AML-193 (cell line): ENCODE measurements around the gene FGF23.
"Not testable (repeated sequence)": the region's sequence is repeated elsewhere in the genome, so short reads cannot be mapped to it uniquely, and the experiment has no call there.

Experiments used
- DNase-seq, 2 experiments: peaks; one replicate each; lab custom pipeline; 2025; lab: John Stamatoyannopoulos, UW

The FGF23 gene

DNA sequence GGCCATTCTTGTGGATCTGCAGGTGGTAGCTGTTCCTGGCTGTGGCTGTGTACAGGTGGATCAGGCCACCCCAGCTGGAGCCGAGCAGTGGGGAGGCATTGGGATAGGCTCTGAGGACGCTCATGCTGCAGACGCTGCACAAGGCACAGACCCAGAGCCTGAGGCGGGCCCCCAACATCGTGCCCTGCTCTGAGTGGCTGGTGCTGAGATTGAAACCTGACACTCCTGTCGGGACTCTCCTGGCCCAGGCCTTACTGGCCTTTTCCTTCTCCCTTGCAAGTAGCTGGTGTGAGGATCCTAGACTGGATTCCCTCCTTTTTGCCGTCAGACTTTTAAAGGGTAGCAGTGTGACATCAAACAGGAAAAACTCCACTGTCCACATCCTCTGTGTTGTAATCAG lies at the start of gene FGF23:
TSS of gene FGF23 (minus strand) at position 308 of the 400 bp plus-strand sequence. CDS start at position 178, 130 bp downstream.
- DNase-seq = no peak

DNA sequence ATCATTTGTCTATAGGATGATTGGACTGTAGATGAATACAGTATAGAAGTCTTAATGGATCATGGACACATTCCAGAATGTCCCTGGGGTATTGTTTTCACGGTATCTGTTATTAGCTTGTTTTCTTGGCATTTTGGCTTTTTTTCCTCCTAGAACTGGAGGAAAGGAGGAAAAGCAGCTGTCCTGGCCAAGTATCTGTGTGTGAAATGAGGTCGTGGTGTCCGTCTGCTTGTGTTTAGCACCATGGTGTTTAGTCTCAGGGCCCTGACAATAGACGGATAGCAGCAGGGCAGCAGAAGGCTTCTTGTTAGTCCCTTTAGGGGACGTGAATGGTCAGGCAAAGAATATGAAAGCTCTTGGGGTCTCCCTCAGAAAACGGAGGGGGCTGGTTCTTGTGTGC lies 44.9 kb upstream of the FGF23 start:
- no peak for DNase-seq

GRCh38 chr12:4423528-4424195 lies 44.1 kb upstream of the FGF23 start:
- no peak for DNase-seq

- DNase-seq = no peak
Measured at GRCh38 chr12:4422985-4423384, 43.5 kb upstream of the FGF23 start.

- peak; percentile 28 to 47 for DNase-seq
Measured at GRCh38 chr12:4421590-4422031, 42.1 kb upstream of the FGF23 start.

- no peak for DNase-seq
Measured at GRCh38 chr12:4420138-4420670, 40.7 kb upstream of the FGF23 start.

- no peak for DNase-seq
Measured at GRCh38 chr12:4418913-4419312, 39.4 kb upstream of the FGF23 start.

DNA sequence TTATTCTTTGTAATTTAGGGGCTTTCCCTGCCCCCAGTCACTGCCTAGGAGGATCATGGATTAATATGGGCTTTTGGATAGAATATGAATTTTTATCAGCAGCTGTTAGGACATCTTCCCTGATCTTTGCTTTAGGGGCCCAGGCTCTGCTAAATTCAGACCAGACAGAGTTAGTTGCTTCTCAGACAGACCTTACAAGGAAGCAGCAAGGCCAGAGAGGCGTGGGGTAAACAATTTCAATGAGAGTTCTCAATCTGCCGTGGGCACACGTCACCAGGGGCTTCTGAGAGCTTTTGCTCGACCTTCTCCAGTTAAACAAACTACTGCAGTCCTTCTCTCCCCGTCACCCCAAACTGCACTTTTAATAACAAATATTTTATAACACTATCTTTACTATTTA lies 38.4 kb upstream of the FGF23 start:
- DNase-seq = no peak

DNA sequence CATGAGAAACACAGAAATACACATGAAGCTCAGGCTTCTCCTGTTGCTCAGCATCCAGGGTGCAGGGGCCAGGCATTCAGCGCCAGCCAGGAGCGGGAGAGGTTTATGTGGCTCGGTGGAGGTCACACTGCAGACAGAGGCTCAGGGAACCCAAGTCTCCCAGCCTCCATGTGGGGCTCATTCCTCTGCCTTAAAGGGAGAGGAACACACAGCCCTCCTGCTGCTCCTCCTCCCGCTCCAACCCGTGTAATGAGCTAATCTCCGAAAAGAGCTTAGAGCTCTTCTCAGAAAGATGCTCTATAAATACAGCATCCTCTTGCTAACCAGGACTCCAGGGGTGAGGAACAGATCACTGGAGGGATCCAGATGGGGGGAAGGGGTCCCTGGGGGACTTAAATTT lies 37.9 kb upstream of the FGF23 start:
- no peak for DNase-seq

DNA sequence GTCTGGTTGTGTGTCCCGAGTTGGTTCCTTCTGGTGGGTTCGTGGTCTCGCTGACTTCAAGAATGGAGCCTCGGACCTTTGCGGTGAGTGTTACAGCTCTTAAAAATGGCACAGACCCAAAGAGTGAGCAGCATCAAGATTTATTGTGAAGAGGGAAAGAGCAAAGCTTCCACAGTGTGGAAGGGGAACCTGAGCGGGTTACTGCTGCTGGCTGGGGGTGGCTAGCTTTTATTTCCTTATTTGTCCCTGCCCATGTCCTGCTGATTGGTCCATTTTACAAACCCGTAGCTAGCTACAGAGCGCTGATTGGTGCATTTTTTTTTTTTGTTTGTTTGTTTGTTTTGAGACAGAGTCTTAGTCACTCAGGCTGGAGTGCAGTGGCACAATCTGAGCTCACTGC lies 36.8 kb upstream of the FGF23 start:
- no peak for DNase-seq

- DNase-seq = no peak
Measured at GRCh38 chr12:4412465-4412864, 33.0 kb upstream of the FGF23 start.

DNA sequence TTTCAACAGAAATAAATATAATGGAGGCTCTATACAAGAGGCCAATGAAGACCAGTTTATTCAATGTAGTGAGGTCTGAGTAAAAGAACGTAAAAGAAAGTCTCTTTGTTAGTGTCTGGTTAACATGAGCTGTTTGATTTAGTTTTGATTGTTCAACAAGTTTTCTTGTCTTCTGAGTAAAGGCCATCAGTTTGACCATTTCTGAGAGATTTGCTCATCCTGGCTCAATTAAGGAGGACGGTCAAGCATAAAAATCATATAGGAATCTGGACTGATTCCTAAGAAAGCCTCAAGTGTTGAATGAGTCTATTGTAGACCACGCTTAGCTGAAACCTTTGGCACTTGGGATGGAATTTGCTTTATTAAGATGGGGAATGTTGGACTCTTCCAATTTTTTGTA lies 32.5 kb upstream of the FGF23 start:
- DNase-seq = no peak

- no peak for DNase-seq
Measured at GRCh38 chr12:4407136-4407535, 27.6 kb upstream of the FGF23 start.

GRCh38 chr12:4404877-4405637 lies 25.5 kb upstream of the FGF23 start:
- DNase-seq = not testable (repeated sequence)

- no peak for DNase-seq
Measured at GRCh38 chr12:4402996-4403395, 23.5 kb upstream of the FGF23 start.

GRCh38 chr12:4401117-4401516 lies 21.6 kb upstream of the FGF23 start:
- no peak for DNase-seq

DNA sequence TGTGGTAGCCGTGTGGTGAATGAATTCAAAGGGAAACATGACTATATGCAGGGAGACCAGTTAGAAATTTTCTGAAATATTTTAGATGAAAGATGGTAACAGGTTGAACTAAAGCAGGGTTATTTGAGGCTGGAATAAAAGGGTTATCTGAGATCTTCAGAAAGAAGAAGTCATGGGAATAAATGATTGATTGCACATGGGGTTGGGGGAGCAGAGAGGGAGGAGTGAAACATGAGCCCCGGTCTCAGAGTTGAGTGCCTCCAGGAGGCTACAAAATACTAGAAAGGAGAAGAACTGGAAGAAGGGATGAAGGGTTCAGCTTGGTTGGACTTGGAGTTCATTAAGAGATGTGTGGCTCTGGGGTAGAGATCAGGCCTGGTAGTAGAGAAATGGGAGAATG lies 16.3 kb upstream of the FGF23 start:
- DNase-seq = no peak

DNA sequence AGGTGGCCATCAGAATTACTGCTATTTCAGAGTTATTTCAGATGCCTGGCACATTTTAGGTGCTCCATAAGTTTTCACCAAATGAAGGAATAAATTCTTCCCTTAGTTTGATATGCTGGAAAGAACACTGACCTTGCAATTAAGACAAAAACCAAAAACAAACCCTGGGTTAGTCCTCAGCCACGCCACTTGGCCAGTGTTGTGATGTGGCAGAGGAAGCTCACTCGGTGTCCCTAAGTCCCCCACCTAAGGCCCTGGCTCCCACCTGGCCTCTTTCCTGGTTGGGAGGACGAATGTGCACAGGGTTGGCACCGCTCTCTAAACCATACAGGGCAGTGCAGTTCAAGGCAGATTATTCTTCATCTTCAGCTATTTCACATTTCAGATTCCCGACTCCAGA lies 13.7 kb upstream of the FGF23 start:
- no peak for DNase-seq

DNA sequence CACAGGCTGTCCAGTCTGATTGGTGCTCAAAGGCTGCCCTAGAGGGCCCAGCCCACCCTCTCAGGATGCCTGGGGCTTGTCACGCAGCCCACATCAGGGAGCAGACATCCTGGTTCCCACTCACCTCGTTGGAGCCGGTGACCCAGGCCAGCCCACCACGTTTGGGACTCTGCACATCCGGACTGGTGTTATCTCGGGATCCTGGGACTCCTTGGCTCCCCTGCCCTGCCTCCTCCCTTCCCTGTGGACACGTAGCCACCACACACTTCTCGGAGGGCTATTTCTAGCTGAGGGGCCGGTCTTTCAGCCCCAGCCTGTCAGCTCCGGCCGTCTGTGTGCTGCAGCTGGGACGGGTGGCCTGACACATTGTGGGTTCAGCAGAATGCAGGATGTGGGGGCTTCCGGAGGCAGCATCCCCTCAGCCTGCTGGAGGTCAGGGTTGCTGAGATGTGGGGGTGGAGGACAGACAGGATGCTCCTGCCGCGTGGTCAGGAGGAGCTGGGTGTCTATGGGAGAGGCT lies 12.8 kb upstream of the FGF23 start:
- DNase-seq = no peak

DNA sequence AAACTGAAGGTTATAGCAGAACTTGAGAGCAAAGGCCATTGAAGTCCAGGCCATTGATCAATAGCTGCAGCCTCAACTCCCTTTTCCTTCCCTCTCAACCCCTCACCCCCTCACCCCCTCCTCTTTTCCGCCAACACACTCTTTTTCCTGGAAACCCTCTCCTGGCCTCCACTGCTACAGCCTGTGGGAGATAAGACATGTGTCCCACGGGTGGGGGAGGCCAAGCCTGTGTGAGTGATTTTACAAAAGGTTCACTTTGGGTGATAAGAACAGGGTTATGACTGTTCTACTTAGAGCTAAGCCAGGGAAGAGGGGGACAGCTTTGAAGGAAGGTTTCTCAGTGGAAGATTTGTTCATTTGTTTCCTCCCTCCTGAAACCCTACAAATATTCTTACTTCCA lies 9.2 kb upstream of the FGF23 start:
- no peak for DNase-seq

GRCh38 chr12:4388032-4388431 lies 8.5 kb upstream of the FGF23 start:
- DNase-seq = no peak

- no peak for DNase-seq
Measured at GRCh38 chr12:4387607-4388006, 8.1 kb upstream of the FGF23 start.

GRCh38 chr12:4386801-4387200 lies 7.3 kb upstream of the FGF23 start:
- DNase-seq = no peak
